HS-5 (cell line): ENCODE data around the gene MBOAT1.
"Not testable (repeated sequence)": the region's sequence is repeated elsewhere in the genome, so short reads cannot be mapped to it uniquely, and the experiment has no call there.

Experiments
- DNase-seq: peaks from one replicate; pipeline ENCODE4 v3.0.0-alpha.2; 2012; ENCODE audit warnings: low read depth

MBOAT1 gene

GRCh38 chr6:20172842-20173456, 39.3 kb downstream of the MBOAT1 start:
- DNase-seq, result no peak

- no peak for DNase-seq
Measured at GRCh38 chr6:20170455-20171148, 41.7 kb downstream of the MBOAT1 start.

GRCh38 chr6:20169786-20170185, 42.5 kb downstream of the MBOAT1 start:
- DNase-seq, result no peak

- no peak for DNase-seq
Measured at GRCh38 chr6:20169119-20169557, 43.1 kb downstream of the MBOAT1 start.

GRCh38 chr6:20168690-20169089, 43.6 kb downstream of the MBOAT1 start:
- DNase-seq, result no peak

GRCh38 chr6:20167601-20168000, 44.7 kb downstream of the MBOAT1 start:
- no peak for DNase-seq

- no peak for DNase-seq
Measured at GRCh38 chr6:20166210-20166609, 46.1 kb downstream of the MBOAT1 start.

- no peak for DNase-seq
Measured at GRCh38 chr6:20162515-20162914, 49.8 kb downstream of the MBOAT1 start.

GRCh38 chr6:20160541-20161283, 51.6 kb downstream of the MBOAT1 start:
- no peak for DNase-seq

GRCh38 chr6:20159781-20160540, 52.3 kb downstream of the MBOAT1 start:
- no peak for DNase-seq

GRCh38 chr6:20159098-20159497, 53.2 kb downstream of the MBOAT1 start:
- DNase-seq, result no peak

GRCh38 chr6:20158676-20159075, 53.6 kb downstream of the MBOAT1 start:
- DNase-seq, result no peak

- no peak for DNase-seq
Measured at GRCh38 chr6:20156824-20157223, 55.4 kb downstream of the MBOAT1 start.

GRCh38 chr6:20154753-20155152, 57.5 kb downstream of the MBOAT1 start:
- no peak for DNase-seq

GRCh38 chr6:20153194-20153593, 59.1 kb downstream of the MBOAT1 start:
- DNase-seq, result no peak

GRCh38 chr6:20148433-20148832, 63.8 kb downstream of the MBOAT1 start:
- no peak for DNase-seq

GRCh38 chr6:20147469-20147868, 64.8 kb downstream of the MBOAT1 start:
- DNase-seq, result no peak

GRCh38 chr6:20146831-20147230, 65.4 kb downstream of the MBOAT1 start:
- DNase-seq, result not testable (repeated sequence)

GRCh38 chr6:20146291-20146690, 66.0 kb downstream of the MBOAT1 start:
- DNase-seq, result no peak

- no peak for DNase-seq
Measured at GRCh38 chr6:20142866-20143265, 69.4 kb downstream of the MBOAT1 start.

GRCh38 chr6:20141931-20142330, 70.3 kb downstream of the MBOAT1 start:
- DNase-seq, result no peak
